NCI-H2107 treated with DMSO at 0.1 percent for 48 hours (cell line): Measurements from ENCODE around the gene DNAAF5.

Experiments used
- DNase-seq: peaks from one replicate; lab custom pipeline; 2025; ENCODE audit not compliant: unreplicated experiment; lab: John Stamatoyannopoulos, UW

The DNAAF5 gene

DNA sequence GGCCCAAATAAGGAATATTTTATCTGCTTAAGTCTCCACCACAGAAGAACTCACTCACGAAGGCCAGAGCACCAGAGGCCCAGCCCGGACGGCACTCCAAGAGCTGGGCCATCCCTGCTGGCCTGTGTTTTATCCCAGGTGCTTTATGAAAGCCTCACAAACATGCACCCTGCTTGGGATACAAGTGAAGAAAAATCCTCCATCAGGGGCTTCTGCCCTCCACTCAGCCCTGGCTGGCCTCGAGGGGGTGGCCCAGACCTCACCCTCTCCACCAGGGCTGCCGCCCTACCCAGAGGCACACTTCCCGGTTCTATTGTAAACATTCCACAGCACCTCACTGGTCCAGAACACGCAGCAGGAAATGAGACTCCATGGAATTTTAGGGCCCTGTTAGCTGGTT lies 19.8 kb upstream of the DNAAF5 start:
- no peak for DNase-seq

GRCh38 chr7:707296-708000 lies 19.1 kb upstream of the DNAAF5 start:
- DNase-seq: no peak

DNA sequence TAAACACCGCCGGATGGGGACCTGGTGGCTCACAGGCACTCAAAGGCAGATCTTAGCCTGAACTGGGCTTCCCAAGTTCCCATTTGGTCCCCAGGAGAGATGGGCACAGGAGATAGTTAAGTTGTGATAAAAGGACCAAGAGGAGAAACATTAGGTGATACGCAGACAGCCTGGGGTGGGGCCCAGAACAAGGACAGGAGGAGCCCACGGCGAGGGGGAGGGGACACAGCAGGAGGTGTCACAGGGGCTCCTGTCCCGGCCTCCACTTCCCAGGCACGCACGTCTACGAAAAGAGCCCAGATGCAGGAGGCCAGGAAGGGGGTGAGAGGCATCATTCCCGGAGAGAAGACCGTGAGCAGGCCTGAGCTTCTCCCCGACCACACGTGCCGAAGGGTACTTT lies 16.3 kb upstream of the DNAAF5 start:
- DNase-seq: no peak

DNA sequence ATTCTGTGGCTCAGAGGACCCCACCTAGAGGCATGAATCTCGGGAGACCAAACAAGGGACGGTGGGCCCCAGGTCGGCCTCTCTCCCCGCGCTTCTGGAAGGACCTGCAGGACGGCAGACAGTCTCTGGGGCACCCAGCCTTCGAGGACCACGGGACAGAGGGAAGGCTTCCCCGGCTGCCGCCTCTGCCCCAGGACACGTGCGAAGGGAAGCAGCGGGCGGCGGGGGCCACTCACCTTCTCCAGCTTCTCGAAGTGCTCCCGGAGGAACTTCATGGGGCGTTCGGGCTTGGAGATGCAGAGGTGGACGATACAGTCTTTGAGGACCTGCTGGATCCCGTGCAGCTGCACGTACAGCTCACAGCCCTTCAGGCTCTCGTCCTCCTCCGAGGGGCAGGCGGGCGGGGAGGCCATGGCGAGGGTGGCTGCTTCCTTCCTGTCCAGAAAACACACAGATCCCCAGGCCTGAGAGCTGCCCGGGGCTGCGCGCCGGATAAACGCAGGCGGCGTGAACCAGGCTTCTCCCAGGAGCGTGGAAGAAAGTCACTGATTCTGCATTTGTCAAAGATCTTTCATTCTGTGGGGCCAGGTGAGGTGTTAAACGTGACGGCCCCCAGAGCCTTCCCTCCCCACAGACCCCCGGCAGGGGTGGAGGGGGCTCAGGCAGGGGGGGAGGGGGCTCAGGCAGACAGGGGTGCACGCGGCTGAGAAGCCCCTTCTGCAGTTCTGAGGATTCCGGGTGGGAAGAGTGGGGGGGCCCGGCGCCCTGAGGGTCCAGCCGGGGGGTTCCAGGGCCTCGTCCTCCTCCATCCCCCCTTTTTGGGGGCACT lies 15.2 kb upstream of the DNAAF5 start:
- DNase-seq: no peak

GRCh38 chr7:711922-712380 lies 14.5 kb upstream of the DNAAF5 start:
- no peak for DNase-seq

DNA sequence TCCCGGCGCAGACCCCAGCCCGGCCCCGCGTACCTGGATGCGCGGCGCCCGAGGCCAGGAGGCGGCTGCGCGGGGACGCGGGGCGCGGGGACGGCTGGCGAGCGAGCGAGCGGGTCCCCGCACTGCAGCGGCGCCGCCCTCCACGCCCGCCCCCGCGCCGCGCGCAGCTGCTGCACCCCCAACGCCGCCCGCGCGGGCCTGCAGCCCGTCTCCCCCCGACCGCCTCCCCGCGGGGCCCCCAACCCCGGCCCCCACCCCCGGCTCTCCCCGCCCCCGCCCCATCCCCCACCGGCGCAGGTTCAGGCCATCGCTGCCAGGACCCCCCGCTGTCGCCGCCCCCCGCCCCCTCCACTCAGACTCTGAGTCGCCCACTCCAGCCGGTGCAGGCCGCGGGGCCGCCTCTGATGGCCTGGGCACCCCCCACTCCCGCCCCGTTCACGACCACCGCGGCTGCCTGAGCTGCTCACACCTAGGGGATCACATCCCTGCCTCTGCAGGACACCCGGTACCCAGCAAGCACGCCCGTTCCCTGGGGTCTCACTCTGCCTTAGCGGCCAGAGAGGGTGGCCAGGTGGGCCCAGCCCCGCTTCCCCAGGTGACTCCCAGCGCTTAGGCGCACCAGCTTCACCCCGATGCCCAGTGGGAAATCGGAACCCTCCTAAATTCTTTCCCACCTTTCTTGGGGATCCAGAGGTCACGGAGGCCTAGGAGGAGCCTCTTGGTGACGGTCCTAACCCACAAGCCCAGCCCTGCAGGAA lies 13.9 kb upstream of the DNAAF5 start:
- DNase-seq: no peak

DNA sequence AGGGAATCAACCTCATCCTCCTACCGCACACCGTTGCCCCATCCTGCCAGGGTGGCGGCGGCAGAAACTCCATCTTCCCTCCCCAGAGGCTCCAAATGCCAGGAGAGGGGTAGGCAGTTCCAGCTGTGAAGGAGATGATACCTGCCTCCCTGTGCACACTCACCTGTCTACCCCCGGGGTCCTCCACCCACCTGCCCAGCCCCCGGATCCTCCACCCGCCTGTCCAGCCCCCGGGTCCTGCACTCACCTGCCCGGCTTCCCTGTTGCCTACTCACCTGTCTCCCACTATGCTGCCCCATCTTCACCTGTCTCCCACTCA lies 13.4 kb upstream of the DNAAF5 start:
- DNase-seq: no peak

GRCh38 chr7:713488-714230 lies 12.8 kb upstream of the DNAAF5 start:
- DNase-seq: no peak

- no peak for DNase-seq
Measured at GRCh38 chr7:714251-714671, 12.2 kb upstream of the DNAAF5 start.

DNA sequence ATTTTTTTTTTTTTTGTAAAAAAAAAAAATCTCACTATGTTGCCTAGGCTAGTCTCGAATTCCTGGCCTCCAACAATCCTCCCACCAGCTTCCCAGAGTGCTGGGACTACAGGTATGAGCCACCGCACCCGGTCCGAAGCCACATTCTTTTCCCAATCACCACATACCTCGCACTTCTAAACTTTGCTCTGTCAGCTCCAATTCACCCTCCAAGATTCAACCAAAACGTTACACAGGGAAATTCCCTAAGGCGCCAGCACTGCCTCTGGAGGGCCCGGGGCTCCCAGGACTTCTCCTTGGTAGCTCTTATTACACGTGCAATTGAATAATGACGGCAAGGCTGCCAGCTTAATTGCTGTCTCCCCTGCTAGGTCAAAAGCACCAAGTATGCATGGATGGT lies 10.3 kb upstream of the DNAAF5 start:
- DNase-seq: peak; percentile 11

- DNase-seq: no peak
Measured at GRCh38 chr7:716636-717035, 9.9 kb upstream of the DNAAF5 start.

GRCh38 chr7:721619-722248 lies 4.8 kb upstream of the DNAAF5 start:
- no peak for DNase-seq

DNA sequence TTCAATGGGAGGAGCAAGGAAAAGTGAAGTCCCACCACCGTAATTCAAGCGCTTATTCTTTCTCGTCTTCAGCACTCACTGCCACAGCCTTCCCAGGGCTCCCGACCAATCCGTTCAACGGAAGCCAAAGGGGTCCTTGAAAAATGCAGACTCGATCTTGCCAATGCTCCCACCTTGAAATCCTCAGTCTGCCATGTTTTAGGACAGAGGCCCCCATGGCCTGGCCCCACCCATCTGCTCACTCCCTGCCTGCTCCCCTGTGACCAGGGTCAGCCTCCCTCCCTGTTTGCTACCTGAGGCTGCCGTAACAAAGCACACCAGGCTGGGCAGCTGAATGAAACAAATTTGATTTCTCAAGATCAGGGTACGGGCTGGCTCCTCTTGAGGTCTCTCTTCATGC lies 3.0 kb upstream of the DNAAF5 start:
- no peak for DNase-seq

DNA sequence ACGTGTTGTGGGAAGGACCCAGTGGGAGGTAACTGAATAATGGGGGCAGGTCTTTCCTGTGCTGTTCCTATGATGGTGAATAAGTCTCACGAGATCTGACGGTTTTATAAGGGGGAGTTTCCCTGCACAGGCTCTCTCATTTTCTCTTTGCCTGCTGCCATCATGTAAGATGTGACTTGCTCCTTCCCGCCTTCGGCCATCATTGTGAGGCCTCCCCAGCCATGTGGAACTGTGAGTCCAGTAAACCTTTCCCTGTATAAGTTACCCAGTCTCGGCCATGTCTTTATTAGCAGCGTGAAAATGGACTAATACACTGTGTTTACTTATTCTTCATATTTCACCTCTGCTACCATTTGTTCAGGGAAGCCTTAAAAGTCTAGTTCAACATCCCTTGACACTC lies 2.2 kb upstream of the DNAAF5 start:
- no peak for DNase-seq

- no peak for DNase-seq
Measured at GRCh38 chr7:725223-726005, 1.1 kb upstream of the DNAAF5 start.

DNA sequence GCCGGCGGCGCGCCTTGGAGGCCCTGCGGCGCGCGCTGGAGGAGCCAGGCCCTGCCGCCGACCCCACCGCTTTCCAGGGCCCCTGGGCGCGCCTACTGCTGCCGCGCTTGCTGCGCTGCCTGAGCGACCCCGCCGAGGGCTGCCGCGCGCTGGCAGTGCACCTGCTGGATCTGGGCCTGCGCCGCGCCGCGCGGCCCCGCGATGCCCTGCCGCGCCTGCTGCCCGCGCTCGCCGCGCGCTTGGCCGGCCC lies 280 bp downstream of the DNAAF5 start:
- DNase-seq: no peak

DNA sequence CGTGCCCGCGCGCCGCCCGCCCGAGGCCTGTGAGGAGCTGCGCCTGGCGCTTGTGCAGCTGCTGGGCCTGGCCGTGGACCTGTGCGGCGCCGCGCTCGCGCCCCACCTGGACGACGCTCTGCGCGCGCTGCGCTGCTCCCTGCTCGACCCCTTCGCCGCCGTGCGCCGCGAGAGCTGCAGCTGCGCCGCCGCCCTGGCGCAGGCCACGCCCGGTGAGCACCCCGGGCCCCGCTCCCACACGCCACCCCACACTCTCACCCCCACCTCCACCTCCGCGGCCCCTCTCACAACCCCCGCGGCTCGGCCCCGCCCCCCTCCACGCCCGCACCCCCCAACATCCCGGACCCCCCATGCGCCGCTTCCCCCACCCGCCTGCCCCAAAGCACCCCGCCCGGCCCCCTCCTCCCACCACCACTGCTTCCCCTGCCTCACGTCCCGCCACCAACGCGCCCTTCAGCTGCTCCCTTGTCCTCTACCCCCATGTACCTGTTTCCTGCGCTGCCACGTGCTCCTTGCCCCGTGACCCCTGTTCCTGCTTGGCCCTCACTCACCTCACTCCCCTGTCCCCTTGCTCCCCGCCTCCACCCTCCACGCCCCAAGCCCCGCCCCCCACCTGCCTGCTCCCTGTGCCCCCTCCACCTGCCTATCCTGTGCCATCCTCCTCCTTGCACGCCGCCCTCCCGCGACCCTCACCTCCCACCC lies 756 bp downstream of the DNAAF5 start, which contains the start of gene PRKAR1B:
Gene PRKAR1B, minus strand, starts transcription at position 178 of the 702 bp plus-strand sequence. CDS start 15,776 bp downstream, outside the sequence.
- no peak for DNase-seq

- DNase-seq: no peak
Measured at GRCh38 chr7:727806-728460, 1.4 kb downstream of the DNAAF5 start.

DNA sequence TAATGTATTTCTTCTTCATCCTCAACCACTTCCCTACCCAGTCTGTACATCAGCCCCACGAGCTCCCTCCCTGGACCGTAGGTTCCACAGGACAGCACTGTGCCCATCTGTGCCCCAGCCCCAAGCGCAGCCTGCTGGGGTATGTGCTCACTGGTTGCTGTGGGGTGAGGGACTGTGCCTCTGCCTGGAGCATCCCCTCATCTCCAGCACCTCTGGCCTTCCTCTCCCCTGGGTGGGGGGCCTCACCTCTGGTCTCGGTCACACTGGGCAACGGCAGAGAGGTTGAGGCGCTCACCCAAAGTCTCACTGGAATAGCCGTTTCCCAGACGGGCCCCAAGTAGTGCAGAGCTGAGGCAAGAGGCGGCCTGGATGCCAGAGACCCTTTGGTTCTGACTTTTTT lies 2.1 kb downstream of the DNAAF5 start:
- DNase-seq: no peak
